ENCODE results near the gene SLC37A4. TPM values are rescaled to one million over a fixed set of nuclear protein-coding genes. Genes with fewer than 3 reads are reported as not detected.

Gene SLC37A4
- polyA plus RNA-seq, 1 of the 3 experiments (the other 2 are of a cell fraction) = 21.8 TPM

- TF ChIP-seq RAD21 (IDR thresholded peaks at IDR 0.05; ENCODE audit: low read length) = no peak
- TF ChIP-seq MEF2A (IDR thresholded peaks at IDR 0.05; ENCODE audit: borderline replicate concordance, low read depth) = no peak
- TF ChIP-seq FOXM1 (IDR thresholded peaks at IDR 0.05; ENCODE audit: low read depth) = no peak
- Histone ChIP-seq H3K27ac (ENCODE audit: low read depth in 2 of 2, low read length in 1 of 2) (no peak overlapping the region), H3K27me3 (ENCODE audit: insufficient read depth) (no peaks in the 10 kb centered on the region), H3K36me3 (replicated peaks in 1 of 2; ENCODE audit: control insufficient read depth in 1 of 2, insufficient read depth in 2 of 2, low read length in 1 of 2) (peaks cover 7 to 28% of the 10 kb centered on the region in 2 experiments), H4K20me1 (ENCODE audit: insufficient read depth) (no peaks in the 10 kb centered on the region), H2AFZ (ENCODE audit: low read depth) (no peak overlapping the region), H3K9me3 (no peaks in the 10 kb centered on the region), H3F3A (replicated peaks; ENCODE audit: insufficient read depth) (peaks cover 8% of the 10 kb centered on the region), H3K79me2 (ENCODE audit: insufficient read depth) (no peaks in the 10 kb centered on the region), H3K4me2 (no peak overlapping the region), H3K9me2 (no peaks in the 10 kb centered on the region), H3K4me1 (ENCODE audit: control insufficient read depth in 1 of 2, insufficient read depth in 2 of 2, low read depth in 1 of 2, low read length in 1 of 2) (peaks cover 10 to 12% of the 10 kb centered on the region in 2 experiments; a peak in 3 of 4 replicates), H3K4me3 (ENCODE audit: low read depth in 2 of 2, low read length in 1 of 2) (no peak overlapping the region), H3K9ac (no peak overlapping the region)
- CTCF ChIA-PET = interaction anchor here (0.7 to 3.0 kb wide), 4 partner anchors 9 to 295 kb away, joined by 3 to 16 read pairs (median 3); partner anchors contain the start of genes RPS25 and TRAPPC4
- WGBS (ENCODE audit: low lambda C conversion rate) = 89% methylated on average over 7 of the region's 9 CpGs
- no peak for DNase-seq
- POLR2A ChIA-PET = no interaction called here
Observed at GRCh38 chr11:119028346-119029068, 2.2 kb downstream of the SLC37A4 start.

- TF ChIP-seq FOSL2 (IDR thresholded peaks at IDR 0.05; ENCODE audit: borderline replicate concordance, low read depth) (no peak), EP300 (IDR thresholded peaks at IDR 0.05; ENCODE audit: borderline replicate concordance in 1 of 2, low read depth in 1 of 2, low read length in 1 of 2) (no peak), EZH2phosphoT487 (IDR thresholded peaks at IDR 0.05; ENCODE audit: borderline replicate concordance, low read depth) (no peak), TAF1 (IDR thresholded peaks at IDR 0.05; ENCODE audit: borderline replicate concordance, low read depth, low read length) (no peak), TCF12 (IDR thresholded peaks at IDR 0.05) (no peak), SIN3A (IDR thresholded peaks at IDR 0.05; ENCODE audit: borderline replicate concordance, low read depth, low read length) (no peak), YY1 (IDR thresholded peaks at IDR 0.05; ENCODE audit: low read depth) (no peak), NFIC (IDR thresholded peaks at IDR 0.05; ENCODE audit: borderline replicate concordance) (no peak), GABPA (IDR thresholded peaks at IDR 0.05; ENCODE audit: low read depth) (no peak), RCOR1 (IDR thresholded peaks at IDR 0.05; ENCODE audit: low read length) (no peak), CHD2 (IDR thresholded peaks at IDR 0.05; ENCODE audit: low read length, partially characterized antibody) (no peak), FOXM1 (IDR thresholded peaks at IDR 0.05; ENCODE audit: low read depth) (no peak), RFX5 (IDR thresholded peaks at IDR 0.05; ENCODE audit: low read length) (no peak)
- Histone ChIP-seq H2AFZ (ENCODE audit: low read depth) (no peak overlapping the region), H3K36me3 (replicated peaks in 1 of 2; ENCODE audit: control insufficient read depth in 1 of 2, insufficient read depth in 2 of 2, low read length in 1 of 2) (peaks cover 12 to 34% of the 10 kb centered on the region in 2 experiments), H3K4me3 (ENCODE audit: low read depth in 2 of 2, low read length in 1 of 2) (no peak overlapping the region), H3K9me2 (no peaks in the 10 kb centered on the region), H3K9me3 (no peaks in the 10 kb centered on the region), H3K27me3 (ENCODE audit: insufficient read depth) (no peaks in the 10 kb centered on the region), H3K79me2 (ENCODE audit: insufficient read depth) (no peaks in the 10 kb centered on the region), H3K27ac (ENCODE audit: low read depth in 2 of 2, low read length in 1 of 2) (no peak overlapping the region), H3F3A (replicated peaks; ENCODE audit: insufficient read depth) (peaks cover 12% of the 10 kb centered on the region), H4K20me1 (ENCODE audit: insufficient read depth) (no peaks in the 10 kb centered on the region), H3K4me1 (ENCODE audit: control insufficient read depth in 1 of 2, insufficient read depth in 2 of 2, low read depth in 1 of 2, low read length in 1 of 2) (peaks cover 12 to 15% of the 10 kb centered on the region in 2 experiments; a peak in 3 of 4 replicates), H3K9ac (no peak overlapping the region), H3K4me2 (no peak overlapping the region)
- POLR2A ChIA-PET = no interaction called here
- WGBS (ENCODE audit: low lambda C conversion rate) = 97% methylated on average over 5 of the region's 9 CpGs
- CTCF ChIA-PET = interaction anchor here (0.7 to 3.0 kb wide), 6 partner anchors 8 to 296 kb away, joined by 3 to 16 read pairs (median 3); partner anchors contain the start of genes RPS25 and TRAPPC4
- no peak for DNase-seq
Observed at GRCh38 chr11:119027561-119028345, 2.9 kb downstream of the SLC37A4 start.
